NCI-H2227 (cell line): Measurements from ENCODE around the gene CRNN.

ENCODE experiments used
- DNase-seq: peaks from one replicate; lab custom pipeline; 2025; ENCODE audit not compliant: unreplicated experiment; lab: John Stamatoyannopoulos, UW

Gene CRNN

DNA sequence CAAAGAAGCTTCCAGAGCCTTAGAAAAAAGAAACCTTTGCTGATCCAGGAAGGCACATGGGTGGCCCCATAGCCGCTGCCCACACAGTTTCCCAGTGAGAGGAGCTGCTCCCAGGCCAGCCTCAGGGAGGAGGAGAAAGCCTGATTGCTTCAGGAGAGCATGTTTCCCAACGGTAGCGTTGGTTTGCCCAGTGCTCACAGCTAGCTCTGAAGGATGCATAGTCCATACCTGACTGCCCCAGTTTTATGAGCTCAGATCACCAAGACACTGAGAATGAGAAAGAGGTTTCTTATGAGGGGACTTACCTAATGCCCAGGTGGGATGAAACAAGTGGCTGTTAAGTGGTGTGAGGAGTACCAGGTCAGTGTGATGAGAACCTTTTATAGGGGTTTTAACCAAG lies at the start of gene CRNN:
Gene CRNN, minus strand, starts transcription at position 355 of the 400 bp plus-strand sequence. CDS start 2,030 bp downstream, outside the sequence.
- no peak for DNase-seq

GRCh38 chr1:152462636-152463035 lies 48.6 kb upstream of the CRNN start:
- DNase-seq = no peak

GRCh38 chr1:152461544-152461943 lies 47.5 kb upstream of the CRNN start:
- peak; percentile 3 for DNase-seq

GRCh38 chr1:152460529-152460899 lies 46.5 kb upstream of the CRNN start:
- no peak for DNase-seq

DNA sequence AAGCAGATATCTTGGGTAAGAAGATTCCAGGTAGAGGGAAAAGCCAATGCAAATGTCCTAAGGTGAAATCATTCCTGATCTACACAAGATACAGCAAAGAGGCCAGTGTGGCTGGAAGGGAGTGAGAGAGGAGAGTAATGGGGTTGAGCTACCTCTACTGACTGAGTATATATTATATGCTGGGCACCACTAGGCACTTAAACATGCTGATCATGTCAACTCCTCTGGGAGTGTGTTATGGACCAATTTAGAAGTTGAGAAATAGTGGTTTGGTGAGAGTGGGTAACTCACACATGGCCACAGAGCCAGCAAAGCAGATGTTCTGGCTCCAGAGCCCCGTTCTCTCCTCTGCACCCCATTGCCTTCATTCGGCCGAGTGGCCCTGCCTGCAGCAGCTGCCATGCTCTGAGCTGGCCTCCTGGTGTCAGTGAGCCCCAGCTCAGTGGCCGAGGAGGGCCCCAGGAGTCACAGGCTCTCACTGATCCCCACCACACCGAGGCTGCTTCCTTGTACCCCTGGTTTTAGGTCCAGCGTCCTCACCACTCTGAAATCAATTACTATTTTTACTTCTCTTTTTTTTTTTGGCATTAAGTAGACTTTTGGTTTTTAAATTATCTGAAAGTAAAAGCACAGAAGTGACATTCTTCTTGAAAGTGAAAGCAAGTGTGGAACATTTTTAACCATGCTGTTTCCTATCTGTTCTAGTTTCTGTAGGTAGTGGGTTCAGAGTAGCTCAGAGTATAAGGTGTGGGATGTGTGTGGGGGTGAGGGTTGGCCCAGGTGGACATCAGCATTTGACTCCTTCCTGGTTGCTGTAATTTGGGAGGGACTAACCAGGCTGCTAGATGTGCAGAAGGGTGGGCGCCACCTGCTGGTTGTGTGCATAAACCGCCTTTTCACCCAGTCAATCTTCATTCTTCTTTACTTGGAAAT lies 45.8 kb upstream of the CRNN start:
- DNase-seq = peak; percentile 2

DNA sequence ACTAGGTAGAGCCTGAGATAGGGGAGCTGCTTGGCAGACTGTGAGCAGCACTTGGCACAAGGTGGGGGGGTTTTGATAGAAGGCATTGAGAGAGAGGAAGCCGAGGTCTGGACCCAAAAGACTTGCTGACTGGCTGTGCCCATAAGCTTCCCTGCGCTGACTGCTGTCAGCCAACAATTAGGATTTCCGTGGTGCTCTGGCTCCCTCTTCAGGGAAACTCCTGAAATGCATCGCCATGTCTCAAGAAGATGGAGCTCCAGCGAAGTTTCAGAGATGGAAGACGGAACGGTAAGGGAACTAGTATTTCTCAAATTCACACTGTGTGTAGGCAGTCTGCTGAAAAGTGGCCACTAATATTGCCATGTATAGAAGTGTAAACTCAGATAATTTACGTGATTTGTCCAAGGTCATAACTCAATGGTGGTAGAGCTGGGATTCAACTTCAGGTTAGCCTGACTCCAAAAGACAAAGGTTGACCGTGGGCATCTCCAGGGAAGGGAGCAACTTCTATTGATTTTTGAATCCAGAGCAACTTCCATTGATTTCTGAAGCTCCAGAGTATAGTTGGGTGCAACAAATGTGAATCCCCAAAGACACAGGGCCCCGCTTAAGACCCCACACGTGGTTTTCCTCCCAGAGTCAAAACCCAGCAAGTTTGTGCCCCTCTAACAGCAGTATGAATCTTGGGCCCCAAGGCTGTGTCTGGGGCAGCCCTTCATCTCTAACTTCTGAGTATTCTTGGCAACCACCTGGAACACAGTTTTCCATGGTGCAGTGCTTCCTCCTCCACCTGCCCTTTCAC lies 44.5 kb upstream of the CRNN start:
- peak; percentile 3 for DNase-seq

DNA sequence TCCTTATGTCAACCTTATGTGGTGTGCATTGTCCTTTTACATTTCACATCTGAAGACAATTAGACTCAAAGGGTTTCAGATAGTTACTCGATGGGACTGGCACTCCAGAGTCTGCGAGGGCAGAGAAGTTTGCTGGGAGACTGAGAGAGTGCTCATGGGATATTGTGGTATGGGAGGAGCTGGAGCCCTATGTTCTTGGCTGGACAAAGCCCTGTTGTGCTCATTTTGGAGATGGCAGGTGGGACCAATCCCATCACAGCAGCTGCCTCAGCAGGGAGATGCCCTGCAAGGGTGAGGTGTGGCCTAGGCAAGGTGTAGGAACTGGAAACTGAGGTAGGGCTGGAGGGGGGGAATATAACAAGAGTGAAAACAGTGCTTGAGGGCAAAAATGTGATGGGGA lies 43.5 kb upstream of the CRNN start:
- DNase-seq = no peak

- no peak for DNase-seq
These were observed 43.0 kb upstream of the CRNN start for GRCh38 chr1:152457071-152457470.

DNA sequence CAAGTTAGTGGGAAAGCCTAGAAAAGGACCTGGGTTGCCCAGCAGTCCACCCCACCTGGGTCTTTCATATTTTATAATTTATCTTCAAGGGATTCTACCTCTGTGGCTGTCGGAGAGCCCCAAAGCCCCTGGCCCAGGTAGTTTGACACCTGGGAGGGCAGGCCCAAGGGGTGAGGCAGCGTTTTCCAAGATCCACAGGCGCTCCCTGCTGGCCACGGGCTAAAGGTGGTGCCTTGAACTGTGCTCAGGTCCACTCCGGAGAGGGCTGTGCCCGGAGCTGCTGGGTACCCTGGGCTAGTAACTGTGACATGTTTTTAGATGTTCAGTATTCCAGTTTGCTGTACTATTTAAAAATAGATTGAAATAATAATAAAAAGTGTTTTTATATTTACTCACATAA lies 37.2 kb upstream of the CRNN start:
- no peak for DNase-seq

- DNase-seq = no peak
These were observed 35.6 kb upstream of the CRNN start for GRCh38 chr1:152449661-152450060.

DNA sequence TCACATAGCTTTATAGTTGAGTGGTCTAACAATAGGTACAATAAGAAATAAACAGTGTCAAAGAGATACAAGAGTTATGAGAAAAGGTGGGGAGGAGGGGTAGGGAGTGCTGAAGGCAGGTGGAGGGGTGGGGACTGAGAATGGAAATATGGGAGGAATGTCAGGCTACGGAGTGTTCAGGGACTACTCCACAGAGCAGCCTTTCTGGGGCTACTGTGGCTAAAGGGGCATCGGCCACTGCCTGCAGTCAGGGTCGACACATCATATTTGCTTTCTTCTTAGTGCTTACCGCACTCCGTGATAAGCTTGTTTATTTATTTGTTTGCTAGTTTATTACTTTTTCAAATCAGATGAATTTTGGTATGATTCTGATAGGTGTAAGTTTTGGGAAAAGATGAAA lies 34.4 kb upstream of the CRNN start:
- DNase-seq = no peak

DNA sequence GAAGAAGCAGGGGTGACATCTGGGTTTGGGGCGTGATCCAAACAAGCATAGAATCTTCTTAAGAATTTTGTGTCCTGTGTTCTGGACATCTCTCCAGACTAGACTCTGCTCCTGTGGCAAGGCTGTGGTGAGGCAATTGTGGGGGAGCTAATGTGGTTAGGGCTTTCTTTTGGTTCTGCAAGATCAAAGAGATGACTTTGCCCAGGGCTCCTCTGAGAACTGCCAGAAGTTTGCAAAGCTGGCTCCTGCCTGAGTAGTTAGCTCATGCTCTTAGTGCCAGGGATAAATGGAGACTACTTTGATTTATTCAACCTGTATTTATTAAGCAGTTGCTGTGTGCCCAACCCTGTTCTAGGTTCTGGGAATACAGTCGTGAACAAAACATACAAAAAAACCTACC lies 34.0 kb upstream of the CRNN start:
- no peak for DNase-seq

DNA sequence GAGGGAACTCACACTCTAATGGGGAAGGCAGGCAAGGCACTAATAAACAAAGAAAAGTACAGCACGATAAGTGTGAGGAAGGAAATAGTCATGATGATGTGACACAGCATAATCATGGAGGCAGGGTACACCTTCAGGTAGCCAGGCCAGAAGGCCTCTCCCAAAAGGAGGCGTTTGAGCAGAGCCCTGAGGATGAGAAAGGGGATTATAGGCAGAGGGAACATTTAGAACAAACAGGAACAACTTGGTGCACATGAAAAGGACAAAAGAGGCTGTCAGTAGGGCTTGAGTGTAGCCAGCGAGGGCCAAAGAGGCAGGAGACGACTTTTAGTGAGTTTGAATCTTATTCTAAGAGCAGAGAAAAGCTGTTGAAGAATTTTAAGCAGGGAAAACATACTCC lies 33.4 kb upstream of the CRNN start:
- no peak for DNase-seq

DNA sequence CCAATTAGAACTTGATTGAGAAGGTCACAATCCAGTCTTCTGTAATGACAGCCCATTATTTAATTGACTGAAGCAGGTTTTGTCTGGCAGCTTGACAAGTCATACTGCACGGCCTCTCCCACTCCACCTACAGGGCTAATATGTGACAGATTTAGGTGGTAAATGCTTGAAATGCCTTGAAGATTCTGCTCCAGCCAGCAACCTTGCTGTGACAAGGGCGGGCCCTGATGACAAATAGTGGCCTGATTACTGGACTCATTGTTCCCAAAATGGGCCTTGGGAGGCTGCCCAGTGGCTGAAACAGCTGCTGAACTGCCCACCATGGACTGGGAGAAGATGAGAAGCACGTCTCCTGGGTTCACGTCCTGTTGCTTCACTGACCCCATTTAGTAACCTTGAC lies 30.0 kb upstream of the CRNN start:
- DNase-seq = no peak

GRCh38 chr1:152442765-152443164 lies 28.7 kb upstream of the CRNN start:
- no peak for DNase-seq

DNA sequence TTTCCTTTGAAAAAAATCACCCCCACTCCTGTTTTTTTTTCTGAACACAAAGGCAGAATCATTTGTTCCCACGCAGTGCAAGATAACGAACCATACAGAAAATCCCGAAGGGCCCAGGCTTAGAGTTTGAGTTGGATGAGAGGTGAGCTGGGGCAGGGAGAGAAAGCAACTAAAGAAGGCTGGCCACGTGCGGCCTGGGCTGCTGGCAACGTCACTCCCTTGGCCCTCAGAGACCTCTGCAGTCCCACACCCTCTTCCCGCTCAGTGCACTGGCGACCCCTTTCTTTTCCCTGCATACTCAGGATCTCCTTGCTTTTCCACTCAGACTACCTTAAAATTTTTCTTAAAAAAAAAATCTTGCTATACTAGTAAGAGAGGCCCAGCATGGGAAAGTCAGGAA lies 28.2 kb upstream of the CRNN start:
- DNase-seq = no peak

GRCh38 chr1:152441756-152442155 lies 27.7 kb upstream of the CRNN start:
- no peak for DNase-seq

DNA sequence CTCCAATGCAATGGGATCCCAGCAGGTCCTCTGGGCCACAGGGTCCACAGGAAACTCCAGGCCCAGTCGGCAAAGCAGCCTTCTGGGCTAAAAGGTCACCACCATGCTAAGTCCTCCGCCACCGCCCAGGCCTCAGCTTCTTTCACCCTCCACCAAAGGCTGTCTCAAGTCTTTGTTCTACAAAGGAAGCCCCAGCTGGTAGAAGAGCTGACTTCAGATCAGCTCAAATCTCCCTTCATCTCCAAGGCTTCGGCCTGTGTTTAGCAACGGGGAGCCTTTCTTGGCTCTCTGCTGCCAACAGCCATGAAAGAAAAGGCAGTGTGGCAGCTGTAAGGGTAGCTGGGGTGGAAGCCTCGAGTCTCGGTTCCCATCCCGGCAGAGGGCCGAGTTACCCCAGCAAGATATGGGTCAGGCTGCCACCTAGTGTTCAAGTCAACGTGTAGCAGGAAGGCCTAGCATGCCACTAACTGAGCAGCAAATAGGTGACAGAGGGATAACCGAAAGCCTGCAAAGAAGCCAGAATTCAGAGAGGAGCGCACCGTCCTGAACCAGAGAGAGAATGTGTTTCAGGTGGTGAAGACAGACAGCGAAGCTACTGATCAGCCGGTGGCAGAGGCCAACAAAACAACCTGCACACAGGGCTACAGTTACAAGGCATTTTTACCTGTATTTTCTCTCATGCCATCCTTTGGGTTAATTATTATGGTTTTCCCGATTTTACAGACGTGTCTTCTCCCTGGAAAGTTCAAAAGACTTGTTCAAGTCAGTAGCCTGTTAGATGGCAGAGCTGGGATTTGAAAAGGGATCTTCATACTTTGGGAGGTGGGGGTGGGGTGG lies 26.8 kb upstream of the CRNN start:
- no peak for DNase-seq

- DNase-seq = no peak
These were observed 22.8 kb upstream of the CRNN start for GRCh38 chr1:152436593-152437496.

GRCh38 chr1:152427458-152427857 lies 13.4 kb upstream of the CRNN start:
- DNase-seq = no peak
